Stomach (tissue), 9 donors: ENCODE results near the gene ITGB8. TPM values are rescaled to one million over a fixed set of nuclear protein-coding genes. Genes with fewer than 3 reads are reported as not detected.

Experiments
- DNase-seq, 2 donors: peaks; one replicate each; pipeline versions ENCODE4 v3.0.0 to v3.0.0-alpha.2; 2013 to 2019
- H3K27ac ChIP-seq, 5 donors: fragments of 200-600 bp in 4 of 5; sonication (generic) in 4 of 5; one replicate each; pipeline ENCODE4 v1.5.1; 2013 to 2019; ENCODE audit warnings: mild to moderate bottlenecking in 1 of 5, moderate library complexity in 1 of 5
- H3K27me3 ChIP-seq, 3 donors: fragments of 200-600 bp; sonication (generic); one replicate each; pipeline ENCODE4 v1.5.1; 2017 to 2019; ENCODE audit warnings: mixed run types in 1 of 3
- H3K36me3 ChIP-seq, 4 donors: fragments of 200-600 bp; sonication (generic); 1 replicate in 3 of 4; 2 replicates in 1 of 4; pipeline ENCODE4 v1.5.1; 2016 to 2019
- H3K4me1 ChIP-seq, 4 donors: fragments of 200-600 bp; sonication (generic); one replicate each; pipeline ENCODE4 v1.5.1; 2016 to 2019
- H3K4me3 ChIP-seq, 4 donors: fragments of 200-600 bp; sonication (generic) in 3 of 4; one replicate each; pipeline ENCODE4 v1.5.1; 2016 to 2019; ENCODE audit warnings: mild to moderate bottlenecking in 1 of 4
- H3K9me3 ChIP-seq, 4 donors: fragments of 200-600 bp; sonication (generic); one replicate each; pipeline ENCODE4 v1.5.1; 2016 to 2019
- CTCF ChIP-seq, 7 experiments: fragments of 450-650 bp in 4 of 7; fragments of 200-600 bp in 3 of 7; sonication (generic) in 3 of 7; IDR thresholded peaks; one replicate each; pipeline ENCODE4 v1.5.1; 2016 to 2019; ENCODE audit warnings: antibody characterized with exemption in 7 of 7, control low read depth in 2 of 7, mild to moderate bottlenecking in 1 of 7
- EP300 ChIP-seq: sonication (generic); formaldehyde crosslinking; IDR thresholded peaks from one replicate; pipeline ENCODE4 v1.6.1; 2017; ENCODE audit warnings: antibody characterized with exemption
- POLR2A ChIP-seq, 4 donors: fragments of 450-650 bp; IDR thresholded peaks; one replicate each; pipeline ENCODE4 v1.6.1; 2016; ENCODE audit warnings: antibody characterized with exemption in 4 of 4, control low read depth in 2 of 4, mild to moderate bottlenecking in 1 of 4, moderate library complexity in 1 of 4
- POLR2AphosphoS5 ChIP-seq, 3 donors: sonication (generic); formaldehyde crosslinking; IDR thresholded peaks; one replicate each; pipeline ENCODE4 v1.6.1; 2016; ENCODE audit warnings: antibody characterized with exemption in 3 of 3
- WGBS, 5 donors: extraction: QIAGEN DNeasy Blood & Tissue Kit in 3 of 5; methylation state at CpG; one replicate each; pipeline versions ENCODE4 v1.1.5 to v1.1.7; 2013 to 2018; 5-methylcytosine and 5-hydroxymethylcytosine counted together
- intact Hi-C: fragments of 100-400 bp; cut with DNase I; formaldehyde crosslinking; loops from one replicate; pipeline ENCODE4 v1.15.1; 2023; ENCODE audit warnings: low total_unique reads
- polyA plus RNA-seq, 3 donors: library from polyadenylated mRNA; stranded (reverse); fragments of 200-250 nt; gene quantifications; one replicate each; pipeline ENCODE4 v1.2.3, GENCODE V29; 2013
- total RNA-seq, 5 donors: library from RNA; depleted of rRNA; stranded (reverse); fragments of >200 nt; gene quantifications; one replicate each; pipeline versions ENCODE4 v1.1.0 to v1.2.3, GENCODE V29; 2014 to 2016
- donor health status: healthy with polysubstance abuse.
- donor health status: Bipolar disorder and iron deficiency.
- donor health status: healthy.

ITGB8 gene
- total and polyA plus RNA-seq, 8 donors = 1.1 to 31.9 (median 6.5) TPM

GRCh38 chr7:20352573-20353306 is 22.0 kb downstream of the ITGB8 start:
- peak in 1 of 2 donors; percentile 65 for DNase-seq
- Histone ChIP-seq H3K4me1 (peaks cover 0 to 32% (median 22%) of the 10 kb centered on the region in 4 donors), H3K36me3 (no peaks in the 10 kb centered on the region), H3K27me3 (no peaks in the 10 kb centered on the region), H3K27ac (no peak overlapping the region), H3K4me3 (no peak overlapping the region), H3K9me3 (no peaks in the 10 kb centered on the region)
- 79 to 90% (median 81%) methylated on average over 4 of the region's 4 CpGs for whole genome bisulfite sequencing, 5 donors
- TF ChIP-seq CTCF (IDR thresholded peaks at IDR 0.05) = no peak
- TF ChIP-seq POLR2AphosphoS5 (IDR thresholded peaks at IDR 0.05) = no peak
- TF ChIP-seq POLR2A (IDR thresholded peaks at IDR 0.05) = no peak
- TF ChIP-seq EP300 = no peak
- intact Hi-C loops = no loop called here

GRCh38 chr7:20354610-20355528 is 24.2 kb downstream of the ITGB8 start:
- no peak overlapping the region for H3K4me3 ChIP-seq
- H3K36me3 ChIP-seq = no peaks in the 10 kb centered on the region
- DNase-seq = no peak
- no peaks in the 10 kb centered on the region for H3K9me3 ChIP-seq
- no peaks in the 10 kb centered on the region for H3K27me3 ChIP-seq
- H3K4me1 ChIP-seq = peaks cover 4 to 39% (median 22%) of the 10 kb centered on the region in 4 donors
- H3K27ac ChIP-seq = no peak overlapping the region
- 64 to 69% (median 68%) methylated on average over 9 of the region's 9 CpGs for WGBS, 5 donors
- intact Hi-C loops = no loop called here
- TF ChIP-seq POLR2A (IDR thresholded peaks at IDR 0.05) = no peak
- TF ChIP-seq CTCF (IDR thresholded peaks at IDR 0.05) = no peak
- no peak for TF ChIP-seq EP300
- TF ChIP-seq POLR2AphosphoS5 (IDR thresholded peaks at IDR 0.05) = no peak

GRCh38 chr7:20358106-20358505 is 27.4 kb downstream of the ITGB8 start:
- no peak for TF ChIP-seq POLR2A (IDR thresholded peaks at IDR 0.05)
- TF ChIP-seq CTCF (IDR thresholded peaks at IDR 0.05) = no peak
- TF ChIP-seq POLR2AphosphoS5 (IDR thresholded peaks at IDR 0.05) = no peak
- no peak for TF ChIP-seq EP300
- no peak for DNase-seq
- intact Hi-C loops = no loop called here
- H3K4me1 ChIP-seq = peaks cover 0 to 13% (median 7%) of the 10 kb centered on the region in 4 donors
- H3K36me3 ChIP-seq = no peaks in the 10 kb centered on the region
- no peaks in the 10 kb centered on the region for H3K27me3 ChIP-seq
- H3K4me3 ChIP-seq = no peak overlapping the region
- 92 to 98% (median 97%) methylated on average over 3 of the region's 3 CpGs for WGBS, 5 donors
- no peak overlapping the region for H3K27ac ChIP-seq
- H3K9me3 ChIP-seq = no peaks in the 10 kb centered on the region

GRCh38 chr7:20358762-20359282 is 28.1 kb downstream of the ITGB8 start:
- intact Hi-C loops = no loop called here
- 86 to 96% (median 94%) methylated on average over 3 of the region's 3 CpGs for WGBS, 5 donors
- no peak overlapping the region for H3K27ac ChIP-seq

More at GRCh38 chr7:20358762-20359282, 28.1 kb downstream of the ITGB8 start:
- Histone ChIP-seq H3K4me3 (no peak overlapping the region), H3K36me3 (no peaks in the 10 kb centered on the region), H3K27me3 (no peaks in the 10 kb centered on the region), H3K9me3 (no peaks in the 10 kb centered on the region), H3K4me1 (peaks cover 0 to 13% (median 7%) of the 10 kb centered on the region in 4 donors)
- DNase-seq = no peak
- TF ChIP-seq EP300 (no peak), CTCF (IDR thresholded peaks at IDR 0.05) (no peak), POLR2A (IDR thresholded peaks at IDR 0.05) (no peak), POLR2AphosphoS5 (IDR thresholded peaks at IDR 0.05) (no peak)
